NCI-H2171 treated with DMSO at 0.1 percent for 48 hours (cell line): ENCODE measurements around the gene AMIGO1.
"Not testable (repeated sequence)": the region's sequence is repeated elsewhere in the genome, so short reads cannot be mapped to it uniquely, and the experiment has no call there.

Experiments used
- DNase-seq: peaks from one replicate; lab custom pipeline; 2025; lab: John Stamatoyannopoulos, UW

The AMIGO1 gene

GRCh38 chr1:109483672-109484518 is 25.6 kb downstream of the AMIGO1 start, which contains the start of gene ATXN7L2:
TSS of gene ATXN7L2 (plus strand) at chr1:109483905. CDS start at chr1:109483954, 49 bp downstream.
- DNase-seq, result peak; percentile 93

GRCh38 chr1:109482791-109483671 is 26.5 kb downstream of the AMIGO1 start:
- peak; percentile 93 for DNase-seq

GRCh38 chr1:109482242-109482641 is 27.3 kb downstream of the AMIGO1 start:
- DNase-seq, result peak; percentile 55

- no peak for DNase-seq
Measured at GRCh38 chr1:109481646-109482045, 27.9 kb downstream of the AMIGO1 start.

GRCh38 chr1:109479901-109480300 is 29.6 kb downstream of the AMIGO1 start:
- DNase-seq, result no peak

GRCh38 chr1:109479311-109479710 is 30.2 kb downstream of the AMIGO1 start:
- no peak for DNase-seq

- DNase-seq, result no peak
Measured at GRCh38 chr1:109478806-109479205, 30.7 kb downstream of the AMIGO1 start.

GRCh38 chr1:109477821-109478220 is 31.7 kb downstream of the AMIGO1 start:
- DNase-seq, result no peak

GRCh38 chr1:109476825-109477224 is 32.7 kb downstream of the AMIGO1 start:
- no peak for DNase-seq

GRCh38 chr1:109475261-109475660 is 34.3 kb downstream of the AMIGO1 start:
- DNase-seq, result no peak

- no peak for DNase-seq
Measured at GRCh38 chr1:109474697-109475096, 34.8 kb downstream of the AMIGO1 start.

GRCh38 chr1:109473284-109474057 is 36.1 kb downstream of the AMIGO1 start:
- DNase-seq, result not testable (repeated sequence)

GRCh38 chr1:109472779-109473178 is 36.7 kb downstream of the AMIGO1 start:
- DNase-seq, result no peak

- DNase-seq, result no peak
Measured at GRCh38 chr1:109470245-109470644, 39.3 kb downstream of the AMIGO1 start.

GRCh38 chr1:109468903-109469302 is 40.6 kb downstream of the AMIGO1 start:
- no peak for DNase-seq

GRCh38 chr1:109468061-109468460 is 41.5 kb downstream of the AMIGO1 start:
- no peak for DNase-seq

- no peak for DNase-seq
Measured at GRCh38 chr1:109467301-109467777, 42.2 kb downstream of the AMIGO1 start.

- DNase-seq, result no peak
Measured at GRCh38 chr1:109466452-109467300, 42.9 kb downstream of the AMIGO1 start, which contains the start of gene SYPL2. TSS of gene SYPL2 (plus strand) at chr1:109466546. CDS start at chr1:109466844, 298 bp downstream.

GRCh38 chr1:109466125-109466451 is 43.4 kb downstream of the AMIGO1 start:
- no peak for DNase-seq

- DNase-seq, result no peak
Measured at GRCh38 chr1:109457819-109458218, 51.7 kb downstream of the AMIGO1 start.
